Measurements from ENCODE around the gene CDR2L.

The CDR2L gene

DNA sequence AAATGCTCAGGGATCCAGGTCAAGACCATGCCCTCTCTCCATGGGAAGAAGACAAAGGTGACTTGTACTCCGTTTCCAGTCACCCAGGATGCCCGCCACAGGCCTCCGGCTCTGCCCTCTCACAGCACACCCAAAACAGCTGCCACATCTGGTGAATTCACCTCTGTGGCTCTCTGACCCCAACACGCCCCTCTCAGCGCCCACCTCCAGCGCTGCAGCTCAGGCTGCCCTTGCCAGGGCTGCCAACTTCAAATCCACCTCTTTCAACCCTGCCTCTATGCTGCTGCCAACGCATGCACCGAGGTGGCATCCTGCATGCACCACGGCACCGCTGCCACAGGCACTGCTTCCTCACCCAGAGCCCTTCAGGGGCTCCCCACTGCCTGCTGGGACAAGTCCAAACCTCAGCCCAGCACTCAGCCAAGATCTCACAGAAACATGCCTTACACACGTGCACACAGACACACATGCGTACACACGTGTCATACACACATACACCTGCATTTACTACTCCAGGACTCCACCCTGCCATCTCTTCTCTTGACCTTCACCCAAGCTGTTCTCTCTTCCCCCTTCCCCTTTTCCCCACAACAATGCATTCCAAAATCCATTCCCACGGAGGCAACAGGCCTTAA is 22.3 kb upstream of the CDR2L start:
- TF ChIP-seq FOXP2 (optimal IDR thresholded peaks at IDR 0.05; ENCODE audit: borderline replicate concordance, extremely low read depth, extremely low read length, insufficient read depth) (no peak), SIN3A (IDR thresholded peaks at IDR 0.05; ENCODE audit: borderline replicate concordance, insufficient read depth, low read length) (no peak), TAF1 (IDR thresholded peaks at IDR 0.05; ENCODE audit: borderline replicate concordance, insufficient read depth, low read length) (no peak), POLR2AphosphoS5 (IDR thresholded peaks at IDR 0.05; ENCODE audit: low read depth, low read length) (no peak)
- TF ChIP-seq, protein P1, sequence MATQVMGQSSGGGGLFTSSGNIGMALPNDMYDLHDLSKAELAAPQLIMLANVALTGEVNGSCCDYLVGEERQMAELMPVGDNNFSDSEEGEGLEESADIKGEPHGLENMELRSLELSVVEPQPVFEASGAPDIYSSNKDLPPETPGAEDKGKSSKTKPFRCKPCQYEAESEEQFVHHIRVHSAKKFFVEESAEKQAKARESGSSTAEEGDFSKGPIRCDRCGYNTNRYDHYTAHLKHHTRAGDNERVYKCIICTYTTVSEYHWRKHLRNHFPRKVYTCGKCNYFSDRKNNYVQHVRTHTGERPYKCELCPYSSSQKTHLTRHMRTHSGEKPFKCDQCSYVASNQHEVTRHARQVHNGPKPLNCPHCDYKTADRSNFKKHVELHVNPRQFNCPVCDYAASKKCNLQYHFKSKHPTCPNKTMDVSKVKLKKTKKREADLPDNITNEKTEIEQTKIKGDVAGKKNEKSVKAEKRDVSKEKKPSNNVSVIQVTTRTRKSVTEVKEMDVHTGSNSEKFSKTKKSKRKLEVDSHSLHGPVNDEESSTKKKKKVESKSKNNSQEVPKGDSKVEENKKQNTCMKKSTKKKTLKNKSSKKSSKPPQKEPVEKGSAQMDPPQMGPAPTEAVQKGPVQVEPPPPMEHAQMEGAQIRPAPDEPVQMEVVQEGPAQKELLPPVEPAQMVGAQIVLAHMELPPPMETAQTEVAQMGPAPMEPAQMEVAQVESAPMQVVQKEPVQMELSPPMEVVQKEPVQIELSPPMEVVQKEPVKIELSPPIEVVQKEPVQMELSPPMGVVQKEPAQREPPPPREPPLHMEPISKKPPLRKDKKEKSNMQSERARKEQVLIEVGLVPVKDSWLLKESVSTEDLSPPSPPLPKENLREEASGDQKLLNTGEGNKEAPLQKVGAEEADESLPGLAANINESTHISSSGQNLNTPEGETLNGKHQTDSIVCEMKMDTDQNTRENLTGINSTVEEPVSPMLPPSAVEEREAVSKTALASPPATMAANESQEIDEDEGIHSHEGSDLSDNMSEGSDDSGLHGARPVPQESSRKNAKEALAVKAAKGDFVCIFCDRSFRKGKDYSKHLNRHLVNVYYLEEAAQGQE (IDR thresholded peaks at IDR 0.05; ENCODE audit: insufficient read depth in 1 of 2, low read depth in 2 of 2, low read length in 2 of 2): no peak

DNA sequence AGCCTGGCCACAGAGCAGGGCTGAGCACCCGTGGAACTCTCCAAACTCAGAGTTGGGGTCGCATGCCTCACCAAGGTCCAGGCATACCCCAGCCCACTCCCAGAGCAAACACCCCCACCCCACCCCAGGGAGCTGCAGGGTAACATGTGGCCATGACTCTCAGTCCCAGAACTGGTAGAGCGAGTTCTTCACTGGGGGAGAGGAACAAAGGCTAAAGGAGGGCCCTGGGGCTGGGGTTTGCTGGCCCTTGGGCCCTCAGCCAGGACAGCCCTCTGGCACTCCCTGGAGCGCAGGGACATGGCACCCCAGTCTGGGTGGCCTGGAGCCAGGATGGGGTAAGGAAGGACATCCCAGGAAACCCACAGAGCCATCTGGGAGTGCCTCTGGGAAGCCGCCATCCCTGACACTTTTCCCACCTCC is 19.1 kb upstream of the CDR2L start:
- TF ChIP-seq FOXP2 (optimal IDR thresholded peaks at IDR 0.05; ENCODE audit: borderline replicate concordance, extremely low read depth, extremely low read length, insufficient read depth) (no peak), SIN3A (IDR thresholded peaks at IDR 0.05; ENCODE audit: borderline replicate concordance, insufficient read depth, low read length) (no peak), POLR2AphosphoS5 (IDR thresholded peaks at IDR 0.05; ENCODE audit: low read depth, low read length) (no peak), TAF1 (IDR thresholded peaks at IDR 0.05; ENCODE audit: borderline replicate concordance, insufficient read depth, low read length) (no peak)
- TF ChIP-seq, protein P1 (IDR thresholded peaks at IDR 0.05; ENCODE audit: insufficient read depth in 1 of 2, low read depth in 2 of 2, low read length in 2 of 2): no peak

DNA sequence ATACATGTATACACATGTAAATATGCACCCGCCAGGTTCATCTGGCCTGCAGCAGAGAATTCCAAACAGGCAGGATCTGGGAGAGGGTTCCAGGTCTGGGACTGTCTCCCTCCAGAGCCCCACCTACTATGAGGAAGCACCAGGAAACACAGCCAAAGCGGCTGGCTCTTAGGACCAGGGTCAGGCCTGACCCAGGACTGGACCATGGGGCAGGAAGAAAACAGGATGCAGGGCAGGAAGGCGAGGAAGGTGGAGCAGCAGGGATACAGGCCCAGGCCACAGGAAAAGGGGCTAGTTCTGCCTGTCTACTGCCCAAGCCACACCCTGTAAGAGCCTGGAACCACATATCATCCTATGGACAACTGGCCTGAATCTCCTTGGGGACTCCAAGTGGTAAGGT is 17.0 kb upstream of the CDR2L start:
- TF ChIP-seq, protein P1 (IDR thresholded peaks at IDR 0.05; ENCODE audit: insufficient read depth in 1 of 2, low read depth in 2 of 2, low read length in 2 of 2): no peak
- TF ChIP-seq TAF1 (IDR thresholded peaks at IDR 0.05; ENCODE audit: borderline replicate concordance, insufficient read depth, low read length) (no peak), POLR2AphosphoS5 (IDR thresholded peaks at IDR 0.05; ENCODE audit: low read depth, low read length) (no peak), FOXP2 (optimal IDR thresholded peaks at IDR 0.05; ENCODE audit: borderline replicate concordance, extremely low read depth, extremely low read length, insufficient read depth) (peak; percentile 75), SIN3A (IDR thresholded peaks at IDR 0.05; ENCODE audit: borderline replicate concordance, insufficient read depth, low read length) (no peak)

DNA sequence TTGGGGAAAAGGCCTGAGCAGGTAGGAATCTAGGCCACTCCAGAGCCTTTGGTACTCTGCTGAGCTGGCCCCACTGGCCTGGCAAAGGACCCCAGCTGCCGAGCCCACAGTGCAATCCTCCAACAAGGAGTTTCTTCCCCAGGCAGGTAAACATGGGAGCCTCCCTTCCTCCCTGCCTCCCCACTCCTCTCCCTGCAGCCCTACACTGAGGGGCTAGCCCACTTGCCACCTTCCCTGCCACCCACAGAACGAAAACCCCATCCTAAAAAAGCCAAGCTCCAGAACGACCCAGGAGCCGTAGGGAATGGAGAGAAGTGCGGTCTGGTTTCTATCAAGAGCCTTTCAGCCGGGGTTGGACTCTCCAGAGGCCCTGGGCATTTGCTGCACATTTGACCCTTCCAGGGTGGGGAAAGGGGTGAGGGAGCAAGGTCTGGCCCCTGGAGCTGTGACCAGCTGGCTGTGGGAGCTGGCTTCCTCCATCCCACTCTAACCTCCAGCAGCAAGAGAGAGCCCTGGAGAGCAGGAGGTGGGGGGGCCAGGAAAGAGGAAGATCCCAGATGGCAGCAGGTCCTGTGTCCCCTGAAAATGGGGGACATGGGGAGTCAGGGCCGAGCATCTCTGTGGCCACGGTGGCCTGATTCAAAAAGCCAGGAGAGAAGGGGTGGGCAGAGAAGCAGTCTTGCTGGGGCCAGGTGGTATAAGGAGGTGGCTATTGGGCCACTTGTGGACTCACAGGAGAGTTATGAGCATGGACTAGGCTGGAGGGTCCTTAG is 16.2 kb upstream of the CDR2L start:
- TF ChIP-seq FOXP2 (optimal IDR thresholded peaks at IDR 0.05; ENCODE audit: borderline replicate concordance, extremely low read depth, extremely low read length, insufficient read depth) (no peak), SIN3A (IDR thresholded peaks at IDR 0.05; ENCODE audit: borderline replicate concordance, insufficient read depth, low read length) (no peak), TAF1 (IDR thresholded peaks at IDR 0.05; ENCODE audit: borderline replicate concordance, insufficient read depth, low read length) (no peak), POLR2AphosphoS5 (IDR thresholded peaks at IDR 0.05; ENCODE audit: low read depth, low read length) (no peak)
- TF ChIP-seq, protein P1 (IDR thresholded peaks at IDR 0.05; ENCODE audit: insufficient read depth in 1 of 2, low read depth in 2 of 2, low read length in 2 of 2): no peak

Data from PFSK-1 (cell line).